IPS-15b (cell line): Measurements from ENCODE around the gene POLR1F.

ENCODE experiments used
- H3K27me3 ChIP-seq: one replicate; pipeline ENCODE4 v1.6.1; 2013; ENCODE audit warnings: low read length; ENCODE audit not compliant: control insufficient read depth, insufficient read depth
- H3K36me3 ChIP-seq: one replicate; pipeline ENCODE4 v1.6.1; 2013; ENCODE audit warnings: low read length; ENCODE audit not compliant: control insufficient read depth, insufficient read depth
- H3K4me1 ChIP-seq: one replicate; pipeline ENCODE4 v1.6.1; 2013; ENCODE audit warnings: mild to moderate bottlenecking, low read length; ENCODE audit not compliant: control insufficient read depth, insufficient read depth
- H3K4me3 ChIP-seq: one replicate; pipeline ENCODE4 v1.5.1; 2013; ENCODE audit warnings: low read depth, low read length
- H3K9ac ChIP-seq: one replicate; pipeline ENCODE4 v1.6.1; 2013; ENCODE audit warnings: low read depth, mild to moderate bottlenecking, low read length
- H3K9me3 ChIP-seq: one replicate; pipeline ENCODE4 v1.6.1; 2013; ENCODE audit warnings: mild to moderate bottlenecking, low read length; ENCODE audit not compliant: control insufficient read depth, insufficient read depth

POLR1F gene

GRCh38 chr7:19670806-19671205 lies 38.0 kb downstream of the POLR1F start:
- no peaks in the 10 kb centered on the region for H3K36me3 ChIP-seq
- H3K4me1 ChIP-seq, result no peaks in the 10 kb centered on the region
- no peaks in the 10 kb centered on the region for H3K9me3 ChIP-seq
- H3K9ac ChIP-seq, result no peak overlapping the region
- H3K27me3 ChIP-seq, result no peaks in the 10 kb centered on the region
- no peak overlapping the region for H3K4me3 ChIP-seq

GRCh38 chr7:19665399-19666008 lies 43.3 kb downstream of the POLR1F start:
- Histone ChIP-seq H3K9ac (no peak overlapping the region), H3K4me3 (no peak overlapping the region), H3K4me1 (no peaks in the 10 kb centered on the region), H3K36me3 (no peaks in the 10 kb centered on the region), H3K9me3 (no peaks in the 10 kb centered on the region), H3K27me3 (no peaks in the 10 kb centered on the region)

GRCh38 chr7:19663816-19664462 lies 44.9 kb downstream of the POLR1F start:
- Histone ChIP-seq H3K36me3 (no peaks in the 10 kb centered on the region), H3K9me3 (no peaks in the 10 kb centered on the region), H3K27me3 (no peaks in the 10 kb centered on the region), H3K4me3 (no peak overlapping the region), H3K4me1 (no peaks in the 10 kb centered on the region), H3K9ac (no peak overlapping the region)

- Histone ChIP-seq H3K36me3 (no peaks in the 10 kb centered on the region), H3K27me3 (no peaks in the 10 kb centered on the region), H3K4me3 (no peak overlapping the region), H3K9me3 (peaks cover 3% of the 10 kb centered on the region), H3K9ac (no peak overlapping the region), H3K4me1 (no peaks in the 10 kb centered on the region)
Observed at GRCh38 chr7:19648791-19649190, 60.0 kb downstream of the POLR1F start.
